HL-60/S4 (cell line): ENCODE measurements around the gene MAP3K9.
"Not testable (repeated sequence)": the region's sequence is repeated elsewhere in the genome, so short reads cannot be mapped to it uniquely, and the experiment has no call there.

Experiments
- in situ Hi-C: fragments of 300-500 bp; cut with MboI; formaldehyde crosslinking; loops from 2 replicates; pipeline ENCODE4 v1.14.3; 2022; ENCODE audit warnings: low sequenced_read_pairs

Gene MAP3K9

DNA sequence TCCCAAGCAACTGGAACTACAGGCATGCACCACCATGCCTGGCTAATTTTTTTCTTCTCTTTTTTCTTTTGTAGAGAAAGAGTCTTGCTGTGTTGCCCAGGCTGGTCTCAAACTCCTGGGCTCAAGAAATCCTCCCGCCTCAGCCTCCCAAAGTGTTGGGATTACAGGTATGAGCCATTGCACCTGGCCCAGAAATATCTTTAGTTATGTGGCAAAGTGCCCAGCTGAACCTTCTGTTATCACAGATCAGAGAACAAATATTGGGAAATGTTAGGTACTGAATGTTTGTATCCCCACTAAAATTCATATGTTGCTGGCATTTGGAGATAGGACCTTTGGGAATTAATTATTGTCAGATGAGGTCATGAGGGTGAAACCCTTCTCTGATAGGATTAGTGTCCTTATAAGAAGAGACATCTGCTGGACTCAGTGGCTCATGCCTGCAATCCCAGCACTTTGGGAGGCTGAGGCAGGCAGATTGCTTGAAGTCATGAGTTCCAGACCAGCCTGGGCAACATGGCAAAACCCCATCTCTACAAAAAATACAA, 105.6 kb downstream of the MAP3K9 start:
- in situ Hi-C loops, result not testable (repeated sequence)

DNA sequence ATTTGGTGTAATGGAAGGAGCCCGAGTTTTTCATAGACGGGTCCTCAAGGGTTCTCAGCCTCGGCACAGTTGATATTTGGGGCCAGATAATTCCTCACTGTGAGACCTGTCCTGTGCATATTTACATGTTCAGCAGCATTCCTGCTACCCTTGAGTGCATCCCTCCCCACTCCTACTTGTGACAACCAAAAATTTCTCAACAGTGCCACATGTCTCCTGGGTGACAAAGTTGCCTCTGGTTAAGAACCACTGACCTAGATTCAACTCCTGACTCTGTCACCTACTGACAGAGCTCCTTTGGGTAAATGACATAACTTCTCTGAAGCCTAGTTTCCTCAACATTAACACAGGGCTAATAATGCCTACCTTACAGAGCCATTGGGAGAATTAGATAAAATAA, 107.2 kb downstream of the MAP3K9 start:
- in situ Hi-C loops, result no loop called here

DNA sequence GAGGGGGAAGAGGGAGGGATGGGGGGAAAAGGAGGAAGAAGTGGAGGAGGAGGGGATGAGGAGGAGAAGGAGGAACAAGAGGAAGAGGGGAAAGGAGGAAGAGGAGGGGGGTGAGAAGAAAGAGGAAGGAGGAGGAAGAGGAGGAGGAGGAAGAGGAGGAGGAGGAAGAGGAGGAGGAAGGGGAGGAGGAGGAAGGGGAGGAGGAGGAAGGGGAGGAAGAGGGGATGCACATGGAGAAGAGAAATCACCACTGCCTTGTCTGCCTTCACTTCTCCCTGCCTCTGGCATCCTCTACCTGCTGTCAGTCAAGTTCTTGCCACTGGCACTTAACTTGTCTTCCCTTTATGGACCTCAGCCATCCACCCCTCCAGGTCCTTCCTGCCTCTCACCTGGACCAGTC, 107.7 kb downstream of the MAP3K9 start:
- in situ Hi-C loops, result no loop called here

DNA sequence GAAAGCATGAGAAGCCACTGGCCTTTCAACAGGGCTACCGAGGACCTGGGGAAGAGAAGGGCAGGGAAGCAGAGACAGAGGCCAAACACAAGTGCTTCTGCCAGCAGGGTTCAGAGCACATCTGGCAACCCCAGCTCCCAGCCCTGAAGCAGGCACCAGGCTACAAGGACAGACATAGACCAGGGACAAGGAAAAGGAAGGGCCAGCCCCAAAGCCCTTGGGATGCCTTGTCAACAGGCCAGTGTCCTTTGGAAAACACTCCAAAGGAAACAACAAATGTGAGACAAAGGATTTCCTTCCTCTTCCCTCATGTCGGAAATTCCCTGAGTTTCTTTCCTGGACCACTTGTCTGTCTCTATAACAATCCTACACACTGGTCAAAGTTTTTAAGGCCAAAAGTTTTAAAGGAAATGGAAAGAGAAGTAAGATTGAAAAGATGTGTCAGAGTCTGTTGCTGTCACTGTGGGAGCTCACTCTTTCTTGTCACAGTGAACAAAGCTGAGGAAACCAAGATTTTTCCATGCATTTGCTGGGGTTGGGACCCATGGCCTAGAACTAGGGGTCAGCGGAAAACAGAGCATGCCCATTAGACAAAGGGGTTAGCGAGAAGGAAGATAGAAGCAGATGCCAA, 108.2 kb downstream of the MAP3K9 start:
- in situ Hi-C loops, result no loop called here

DNA sequence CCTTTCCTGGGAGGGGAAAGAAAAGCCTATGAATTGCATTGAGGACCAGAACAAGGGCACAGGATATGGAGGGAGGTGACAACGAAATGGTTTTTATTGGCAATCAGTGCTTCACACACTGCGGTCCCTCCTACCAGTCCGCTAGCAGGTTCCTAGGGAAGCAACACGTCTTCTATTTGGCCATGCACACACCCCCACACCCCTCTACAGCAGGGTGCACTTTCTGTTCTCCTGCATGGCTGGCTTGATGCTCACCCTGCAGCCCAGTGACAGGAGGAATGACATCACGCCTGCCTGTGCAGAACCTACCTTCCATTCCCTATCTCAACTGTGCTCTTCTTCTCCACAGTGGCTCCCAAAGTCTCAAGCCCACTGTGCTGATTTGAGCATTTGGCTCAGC, 109.7 kb downstream of the MAP3K9 start:
- in situ Hi-C loops, result no loop called here

DNA sequence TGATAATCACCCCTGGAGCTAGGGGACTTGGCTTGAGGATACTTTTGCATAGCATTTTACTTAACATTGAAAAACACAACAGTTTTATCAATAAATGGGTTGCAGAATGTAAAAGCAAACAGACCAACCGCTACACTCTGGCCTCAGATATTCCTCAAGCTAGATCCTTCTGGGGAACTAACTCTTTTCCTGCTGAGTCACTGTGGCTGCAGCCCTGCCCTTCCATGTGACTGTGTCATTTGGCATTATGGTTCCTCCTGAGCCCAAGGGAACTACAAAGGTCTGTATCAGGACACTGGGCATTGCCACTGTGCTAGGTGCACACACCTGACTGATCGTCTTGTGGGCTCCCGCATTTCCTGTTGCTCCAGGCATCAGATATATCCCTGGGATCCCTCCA, 111.0 kb downstream of the MAP3K9 start:
- in situ Hi-C loops, result no loop called here

DNA sequence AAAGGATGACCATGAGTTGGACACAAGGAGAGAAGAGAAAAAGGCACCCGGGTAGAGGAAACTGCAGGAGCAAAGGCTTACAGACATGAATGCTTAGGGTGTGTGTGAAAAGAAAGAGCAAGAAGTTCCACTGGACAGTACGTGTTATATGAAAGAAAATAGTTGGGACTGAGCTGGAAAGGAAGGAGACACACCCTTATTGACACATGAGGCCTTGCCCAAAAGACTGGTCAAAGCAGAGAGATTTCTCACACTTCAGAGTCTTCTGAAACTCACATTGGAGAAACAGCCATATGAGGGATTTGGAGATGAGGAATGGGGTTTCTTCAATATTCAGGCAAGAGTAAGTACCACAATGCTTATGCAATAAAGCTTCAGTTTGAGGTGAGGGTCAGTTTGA, 111.6 kb downstream of the MAP3K9 start:
- in situ Hi-C loops, result no loop called here

DNA sequence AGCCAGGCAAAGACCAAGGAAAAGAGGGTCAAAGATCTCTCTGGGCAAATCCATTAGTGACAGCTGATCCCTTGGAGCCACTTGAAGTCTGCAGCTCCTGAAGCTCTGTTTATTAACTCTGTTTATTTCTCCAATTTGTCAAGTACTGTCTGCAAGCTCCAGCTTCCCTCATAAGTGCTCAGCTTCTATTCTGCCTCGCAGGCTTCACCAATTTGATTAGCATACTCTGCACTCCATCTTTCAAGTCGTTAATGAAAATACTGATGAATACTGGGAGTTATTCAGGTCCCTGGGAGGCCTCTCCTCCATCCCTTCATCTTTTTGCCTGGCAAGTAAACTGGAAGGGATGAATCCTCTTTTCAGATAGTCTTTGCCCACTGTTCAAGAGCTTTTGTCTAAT, 113.3 kb downstream of the MAP3K9 start:
- in situ Hi-C loops, result no loop called here

DNA sequence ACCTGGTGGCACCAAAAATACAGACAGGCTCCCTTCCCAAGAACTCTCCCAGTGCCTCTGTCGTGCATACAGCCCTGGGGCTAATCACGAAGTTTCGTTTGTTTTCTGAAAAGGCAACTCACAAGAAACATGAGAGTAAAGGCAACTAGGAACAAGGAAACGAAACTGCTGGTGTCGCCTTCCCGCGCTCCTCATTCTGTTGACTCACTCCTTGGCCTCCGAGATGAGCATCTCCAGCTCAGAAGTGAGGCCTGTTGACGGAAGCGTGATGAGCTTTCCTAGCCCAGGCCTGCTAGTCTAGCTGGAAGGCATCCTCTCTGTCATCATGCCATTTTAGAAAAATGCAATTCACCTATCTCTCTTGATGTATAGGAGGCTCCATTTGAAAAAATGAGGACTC, 117.1 kb downstream of the MAP3K9 start:
- in situ Hi-C loops, result no loop called here

DNA sequence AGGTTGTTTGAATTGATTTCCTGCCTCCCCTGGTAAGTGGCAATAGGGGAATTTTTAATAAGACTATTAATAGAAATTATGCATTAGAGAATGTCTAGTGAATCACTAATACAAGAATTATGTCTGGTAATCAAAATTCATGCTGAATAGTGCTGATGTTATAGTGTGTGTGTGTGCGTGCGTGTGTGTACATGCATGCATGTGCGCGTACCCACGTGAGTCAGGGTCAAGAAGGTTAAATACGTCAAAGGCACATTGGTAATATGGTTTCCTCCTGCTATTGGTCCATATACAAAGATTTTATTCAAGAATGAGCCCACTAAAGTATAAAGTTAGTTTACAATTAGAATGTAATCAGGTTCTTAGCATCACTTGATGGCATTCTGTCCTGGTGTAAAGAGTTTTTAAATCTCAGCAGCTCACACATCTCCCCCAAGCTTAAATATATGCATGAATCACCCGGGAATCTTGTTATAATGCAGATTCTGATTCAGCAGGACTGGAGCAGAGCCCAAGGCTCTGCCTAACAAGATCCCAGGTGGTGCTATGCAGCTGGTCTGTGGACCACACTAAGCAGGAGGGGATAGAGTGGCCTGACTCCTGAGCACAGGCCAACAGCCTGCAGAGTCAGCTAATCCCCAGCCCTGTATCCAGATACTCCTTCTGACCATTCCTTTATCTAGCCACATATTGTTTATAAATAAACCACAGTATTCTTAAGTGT, 123.7 kb downstream of the MAP3K9 start:
- in situ Hi-C loops, result no loop called here

DNA sequence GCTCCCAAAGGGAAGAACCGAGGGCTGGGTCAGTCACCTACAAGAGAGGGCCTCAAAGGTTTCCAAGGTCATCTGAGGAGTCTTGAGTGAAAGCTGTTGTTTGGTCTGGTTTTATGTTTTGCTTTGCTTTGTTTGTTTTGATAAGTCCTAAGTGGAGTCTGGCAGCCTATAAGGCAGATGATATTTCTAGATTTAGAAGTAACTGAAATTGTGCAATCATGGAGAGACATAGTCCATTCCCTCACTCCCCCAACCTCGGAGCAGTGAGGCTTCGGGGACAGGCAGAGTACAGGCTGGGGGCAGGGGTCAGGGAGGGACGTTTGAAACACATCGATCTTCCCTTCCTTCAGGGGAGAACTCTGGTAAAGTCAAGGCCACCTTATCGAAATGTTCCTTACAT, 125.3 kb downstream of the MAP3K9 start:
- in situ Hi-C loops, result no loop called here

DNA sequence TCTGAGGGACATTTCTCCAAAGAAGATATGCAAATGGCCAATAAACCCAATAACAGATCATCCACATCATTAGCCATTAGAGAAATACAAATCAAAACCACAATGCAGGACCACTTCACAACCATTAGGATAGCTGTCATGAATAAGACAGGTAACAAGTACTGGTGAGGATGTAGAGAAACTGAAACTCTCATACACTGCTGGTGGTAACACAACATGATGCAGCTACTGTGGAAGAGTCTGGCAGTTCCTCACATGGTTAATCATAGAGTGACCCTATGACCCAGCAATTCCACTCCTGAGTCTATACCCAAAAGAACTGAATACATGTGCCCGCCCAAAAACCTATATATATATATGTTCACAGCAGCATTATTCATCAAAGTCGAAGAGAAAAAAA, 128.6 kb downstream of the MAP3K9 start:
- in situ Hi-C loops, result no loop called here

DNA sequence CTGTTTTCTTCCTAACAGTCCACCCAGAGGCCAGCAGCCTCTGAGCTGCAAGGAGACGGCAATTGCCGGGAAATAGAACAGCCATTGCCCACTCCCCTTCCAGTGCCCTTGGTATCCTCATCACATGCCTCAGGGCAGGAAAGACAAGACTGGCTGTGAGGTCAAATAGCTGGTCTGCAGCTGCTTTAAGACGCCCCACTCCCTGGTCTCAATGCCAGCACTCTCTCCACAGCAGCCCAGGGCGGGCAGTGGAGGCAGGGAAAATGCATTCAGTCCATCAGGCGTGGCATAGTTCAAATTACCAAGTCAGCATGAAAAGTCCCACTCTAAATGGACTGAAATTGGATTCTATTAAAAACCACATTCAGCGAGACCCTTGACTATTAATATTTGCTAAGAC, 132.0 kb downstream of the MAP3K9 start:
- in situ Hi-C loops, result no loop called here
